GM19452 (cell line): ENCODE data around the gene SEMA6D.
"Not testable (repeated sequence)": the region's sequence is repeated elsewhere in the genome, so short reads cannot be mapped to it uniquely, and the experiment has no call there.

Experiments used
- ATAC-seq: cut with Tn5 transposase; IDR thresholded peaks from one replicate; pipeline ENCODE4 v1.9.1; 2021; ENCODE audit not compliant: unreplicated experiment

Gene SEMA6D

DNA sequence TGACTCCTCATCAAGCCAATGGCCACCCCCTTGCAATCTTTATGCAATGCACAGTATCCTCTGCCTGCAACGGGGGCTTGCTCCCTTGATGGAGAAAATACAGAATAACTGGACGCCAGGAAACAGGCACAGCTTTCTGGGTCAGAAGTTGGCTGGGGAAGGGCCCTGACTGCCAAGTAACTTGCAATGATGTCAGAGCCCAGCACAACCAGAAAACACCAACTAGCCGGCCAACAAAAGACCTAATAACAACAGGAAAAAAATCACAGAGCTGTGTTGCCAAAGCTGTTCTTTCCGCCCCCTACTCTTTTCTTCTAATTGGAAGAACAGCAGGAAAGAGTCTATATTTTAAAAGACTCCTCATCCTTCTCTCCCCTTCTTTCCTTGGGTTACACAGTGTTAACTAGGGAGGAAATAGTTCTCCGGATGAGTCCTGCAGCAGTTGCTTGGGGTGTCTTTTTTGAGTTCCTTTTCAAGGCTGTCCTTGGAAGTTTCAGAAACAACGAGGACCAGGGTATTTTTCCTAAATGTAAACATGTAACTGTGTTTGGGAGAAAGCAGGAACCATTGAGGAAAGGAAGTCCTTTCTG lies 1.4 kb upstream of the SEMA6D start:
- no peak for ATAC-seq

DNA sequence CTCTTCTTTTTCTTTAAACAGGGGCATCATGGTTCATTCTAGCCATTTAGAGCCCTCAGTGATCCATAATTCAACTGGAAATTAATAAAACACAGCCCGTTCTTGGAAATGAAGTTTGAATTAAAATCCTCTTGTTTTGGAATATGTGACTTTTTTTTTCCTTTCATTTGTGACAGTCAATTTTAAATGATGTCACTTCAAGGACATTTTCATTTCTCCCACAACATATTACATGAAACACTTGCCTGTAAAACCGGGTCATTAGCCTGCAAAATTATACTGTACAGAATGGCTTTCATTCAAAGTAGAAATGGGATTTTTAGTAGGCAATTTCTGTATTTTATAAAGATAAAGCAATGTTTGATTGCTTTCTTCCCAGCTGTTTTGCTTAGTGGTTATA lies 789 bp upstream of the SEMA6D start:
- no peak for ATAC-seq

DNA sequence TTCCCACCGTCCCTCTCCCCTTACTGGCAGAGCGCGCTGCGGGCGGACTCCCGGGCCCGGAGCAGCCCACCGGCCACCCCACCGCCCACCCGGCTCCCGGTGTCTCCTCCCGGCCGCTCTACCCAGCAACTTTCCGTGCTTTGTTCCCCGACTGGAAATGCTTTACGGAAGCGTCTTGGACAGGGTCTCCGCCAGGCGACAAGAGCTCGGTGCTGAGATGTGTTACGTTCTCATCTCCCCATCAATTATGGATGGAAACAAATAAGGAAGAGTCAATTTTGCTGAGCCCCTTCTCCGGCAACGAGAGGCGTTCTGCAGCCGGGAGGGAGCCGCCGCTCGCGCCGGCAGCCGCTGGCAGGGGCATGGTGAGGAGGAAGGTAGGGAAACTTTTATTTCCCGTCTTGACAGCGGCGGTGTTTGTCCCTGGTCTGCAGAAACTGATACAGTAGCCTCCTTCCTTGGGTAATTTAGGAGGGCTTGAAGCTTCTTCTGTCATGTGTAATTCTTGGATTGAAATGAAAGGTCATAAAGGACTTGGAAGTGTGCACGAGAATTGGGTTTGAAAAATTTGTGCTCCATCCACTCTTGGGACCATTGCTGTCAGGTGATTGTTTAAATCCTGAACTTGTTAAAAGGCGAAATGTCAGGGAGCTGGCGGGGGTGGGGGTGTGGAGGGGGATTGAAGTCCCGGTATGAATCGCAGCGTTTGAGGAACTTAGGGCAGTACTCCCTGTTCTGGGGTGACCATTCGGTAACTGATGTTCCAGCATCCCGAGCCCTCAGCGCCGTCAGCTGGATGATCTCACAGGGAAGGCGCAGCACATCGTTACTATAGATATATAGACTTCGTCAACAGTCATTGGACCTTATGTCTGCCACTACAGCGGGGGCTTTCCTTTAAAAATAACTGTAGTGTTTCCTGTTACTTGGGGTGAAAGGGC lies 1.5 kb downstream of the SEMA6D start:
- no peak for ATAC-seq

DNA sequence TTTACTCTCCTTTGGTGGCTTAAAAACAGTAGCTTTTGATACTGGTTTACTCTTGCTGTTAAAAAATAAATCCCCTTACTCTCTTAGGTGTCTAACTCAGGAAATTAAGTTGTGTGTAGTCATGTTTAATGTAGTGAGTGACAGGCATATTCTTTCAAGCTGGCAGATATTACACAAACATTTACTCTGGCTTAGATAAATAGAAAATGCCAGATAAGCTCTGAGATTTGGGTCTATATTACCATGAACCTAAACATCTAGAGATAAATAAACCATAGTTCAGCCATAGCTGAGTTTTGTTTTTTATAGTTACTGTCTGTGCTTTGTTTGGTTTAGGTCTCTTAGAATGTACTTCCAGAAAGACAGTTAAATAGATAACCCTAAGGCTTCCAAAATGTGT lies 2.4 kb downstream of the SEMA6D start:
- ATAC-seq, result no peak

DNA sequence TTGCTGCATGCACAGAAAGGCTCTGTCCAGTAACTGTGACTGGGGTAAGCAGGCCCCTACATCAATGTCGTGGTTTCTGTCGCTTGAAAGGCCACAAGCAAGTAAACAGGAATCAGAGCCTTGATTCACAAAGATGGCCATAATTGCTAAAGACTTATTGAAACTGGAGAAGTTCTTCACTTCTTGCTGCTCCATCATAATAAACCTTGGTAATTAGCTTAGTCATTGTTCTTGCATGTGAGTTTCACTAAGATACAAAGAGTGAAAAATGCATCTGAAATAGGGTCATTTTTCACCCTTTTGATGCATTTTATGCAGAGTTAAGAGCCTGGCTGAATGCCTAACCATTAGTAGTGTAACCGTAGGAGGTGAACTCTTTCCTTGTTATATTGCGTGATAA lies 3.2 kb downstream of the SEMA6D start:
- ATAC-seq, result no peak

DNA sequence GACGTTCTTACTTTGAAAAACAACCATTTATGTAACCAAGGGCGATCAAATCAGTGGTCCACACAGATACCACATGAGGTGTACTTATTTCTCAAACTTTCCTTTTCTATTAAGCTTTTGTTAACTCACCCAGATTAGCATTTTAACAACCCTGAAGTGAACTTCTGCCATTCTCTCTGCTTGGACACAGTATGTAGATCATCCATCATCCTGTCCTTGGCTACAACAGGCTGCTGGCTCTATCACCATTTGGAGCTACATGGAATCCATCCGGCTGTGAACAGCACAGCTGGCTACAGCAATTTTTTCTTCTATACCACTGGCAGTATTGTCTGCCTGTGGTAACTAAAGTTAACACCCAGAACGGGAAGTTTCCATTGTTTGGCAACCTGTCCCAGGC lies 4.4 kb downstream of the SEMA6D start:
- ATAC-seq, result no peak

DNA sequence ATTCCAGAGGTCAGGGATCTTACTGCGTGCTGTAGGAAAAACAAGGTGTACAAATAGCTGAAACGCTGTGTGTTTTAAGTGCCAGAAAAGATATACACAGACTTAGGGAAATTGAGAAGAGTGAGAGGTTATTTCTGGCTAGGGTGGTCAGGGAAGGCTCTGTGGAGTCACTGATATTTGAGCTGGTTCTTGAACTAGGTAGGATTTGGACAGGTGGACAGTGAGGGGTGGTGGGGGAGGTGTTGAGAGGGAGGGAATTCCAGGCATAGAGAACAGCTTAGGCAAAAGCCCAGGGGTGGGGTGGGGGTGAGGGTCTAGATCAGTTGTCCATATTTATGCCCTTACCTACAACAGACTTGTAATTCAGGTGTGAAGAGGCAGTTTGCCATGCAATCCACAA lies 7.0 kb downstream of the SEMA6D start:
- no peak for ATAC-seq

DNA sequence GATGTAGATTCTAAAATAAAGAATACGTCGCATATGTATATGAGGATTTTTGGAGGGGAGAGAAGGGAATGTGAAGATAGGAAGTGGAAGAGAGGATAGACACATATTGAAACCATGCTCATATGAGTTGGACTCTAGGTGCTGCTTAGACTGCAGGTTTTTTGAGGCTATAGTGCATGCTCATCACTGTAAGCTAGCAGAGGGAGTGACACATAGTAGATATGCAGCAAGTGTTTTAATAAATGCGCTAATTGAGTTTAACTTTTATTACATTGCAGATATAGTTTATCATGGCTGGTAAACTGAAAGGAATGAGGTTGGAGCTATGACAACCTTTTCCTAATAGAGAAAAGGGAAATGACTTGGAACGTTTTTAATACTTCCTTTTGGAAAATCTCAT lies 7.7 kb downstream of the SEMA6D start:
- ATAC-seq, result no peak

DNA sequence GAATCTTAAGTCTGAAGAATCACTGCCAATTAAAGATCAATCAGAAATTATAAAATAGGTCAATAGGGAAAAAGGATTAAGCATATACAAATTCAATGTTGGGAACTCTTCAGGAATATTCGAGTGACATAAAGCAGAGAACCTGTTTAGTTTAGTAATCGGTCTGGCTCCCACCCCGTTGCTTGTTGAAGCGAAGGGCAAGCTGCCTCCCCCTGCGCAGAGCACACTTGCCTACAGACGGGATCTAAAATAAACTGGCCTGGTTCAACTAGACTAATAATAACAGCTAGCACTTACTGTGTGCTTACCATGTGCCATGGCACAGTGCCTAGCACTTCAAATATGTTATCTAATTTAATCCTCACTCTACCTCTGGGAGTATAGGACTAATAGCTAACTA lies 8.6 kb downstream of the SEMA6D start:
- ATAC-seq, result no peak

DNA sequence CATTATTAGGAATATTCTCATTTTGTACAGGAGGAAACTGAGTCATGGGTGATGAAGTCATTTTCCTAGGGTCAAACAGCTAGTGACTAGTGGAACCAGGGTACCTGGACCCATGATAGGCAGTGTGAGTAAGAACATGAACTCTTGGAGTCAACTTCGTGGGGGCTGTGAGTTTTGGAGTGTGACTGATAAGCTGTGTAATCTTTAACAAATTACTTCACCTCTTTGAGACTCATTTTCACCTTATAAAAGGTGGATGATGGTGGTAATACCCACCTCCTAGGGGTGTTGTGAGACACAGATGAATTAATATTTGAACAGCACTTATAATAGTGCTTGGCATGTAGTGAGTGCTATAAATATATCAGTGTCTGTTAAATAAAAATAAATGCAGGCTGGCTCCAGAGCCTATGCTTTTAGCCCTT lies 9.1 kb downstream of the SEMA6D start:
- no peak for ATAC-seq

DNA sequence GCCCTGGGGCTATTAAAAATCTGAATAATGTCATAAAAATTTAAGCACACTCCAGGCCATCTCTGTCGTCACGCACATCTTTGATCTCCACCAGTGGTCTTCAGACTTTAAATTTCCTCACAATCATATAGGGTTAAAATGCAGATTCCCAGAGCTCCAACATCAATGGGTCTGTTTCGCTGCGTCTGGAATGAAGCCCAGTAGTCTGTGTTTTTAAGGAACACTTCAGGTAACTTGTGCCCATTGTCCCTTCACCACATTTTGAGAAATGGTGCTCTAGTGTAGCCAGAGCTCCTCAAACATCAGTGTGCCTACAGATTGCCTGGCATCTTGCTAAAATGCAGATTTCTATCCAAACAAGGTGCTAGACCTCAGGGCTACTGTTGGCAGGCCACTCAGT lies 9.8 kb downstream of the SEMA6D start:
- no peak for ATAC-seq

DNA sequence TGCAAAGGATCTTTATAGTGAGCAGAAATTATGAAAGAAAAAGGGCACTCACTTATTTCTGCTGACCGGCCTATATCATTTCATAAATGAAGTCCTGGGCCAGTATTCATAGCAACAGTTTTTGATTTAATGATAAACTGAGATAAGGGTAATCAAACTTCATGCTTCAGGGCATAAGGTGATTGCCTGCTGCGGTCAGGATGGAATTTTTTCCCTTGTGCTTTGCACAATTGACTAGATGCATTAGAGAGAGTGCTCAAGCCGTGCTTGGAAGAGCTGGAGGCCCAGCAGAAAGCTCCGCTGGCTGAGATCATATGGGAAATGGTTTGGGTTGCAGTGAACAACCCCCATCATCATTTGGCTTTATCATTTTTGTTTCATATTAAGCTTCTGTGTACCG lies 10.4 kb downstream of the SEMA6D start:
- no peak for ATAC-seq

DNA sequence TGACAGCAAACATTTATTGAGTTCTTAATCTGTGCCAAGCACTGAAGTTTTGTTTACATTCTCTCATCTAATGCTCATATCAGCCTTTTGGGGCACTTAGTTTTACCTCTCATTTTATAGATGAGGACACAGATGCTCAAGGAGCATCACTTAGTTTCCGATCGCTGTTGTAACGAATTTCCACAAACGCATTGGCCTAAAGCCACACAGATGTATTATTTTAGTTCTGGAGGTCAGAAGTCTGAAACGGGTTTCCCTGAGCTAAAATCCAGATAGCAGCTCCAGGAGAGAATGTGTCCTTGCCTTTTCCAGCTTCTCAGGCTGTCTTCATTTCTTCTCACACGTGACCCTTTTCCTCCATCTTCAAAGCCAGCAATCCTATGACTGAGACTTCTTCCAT lies 11.1 kb downstream of the SEMA6D start:
- ATAC-seq, result no peak

DNA sequence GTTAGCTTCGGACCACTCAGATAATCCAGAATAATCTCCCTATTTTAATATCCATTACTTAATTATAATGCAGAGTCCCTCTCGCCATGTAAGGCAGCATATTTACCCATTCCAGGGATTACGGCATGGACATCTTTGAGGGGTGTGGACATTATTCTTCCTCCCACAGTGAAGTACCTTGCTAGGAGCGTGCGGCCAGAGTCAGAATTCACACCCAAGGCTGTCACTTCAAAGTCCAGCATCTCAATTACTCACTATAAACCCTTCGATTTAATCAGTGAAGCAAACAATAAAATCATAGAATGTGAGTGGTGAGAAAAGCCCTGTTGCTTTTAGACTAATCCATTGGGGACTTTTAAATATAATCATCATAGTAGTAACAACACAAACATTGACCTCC lies 11.6 kb downstream of the SEMA6D start:
- ATAC-seq, result no peak

DNA sequence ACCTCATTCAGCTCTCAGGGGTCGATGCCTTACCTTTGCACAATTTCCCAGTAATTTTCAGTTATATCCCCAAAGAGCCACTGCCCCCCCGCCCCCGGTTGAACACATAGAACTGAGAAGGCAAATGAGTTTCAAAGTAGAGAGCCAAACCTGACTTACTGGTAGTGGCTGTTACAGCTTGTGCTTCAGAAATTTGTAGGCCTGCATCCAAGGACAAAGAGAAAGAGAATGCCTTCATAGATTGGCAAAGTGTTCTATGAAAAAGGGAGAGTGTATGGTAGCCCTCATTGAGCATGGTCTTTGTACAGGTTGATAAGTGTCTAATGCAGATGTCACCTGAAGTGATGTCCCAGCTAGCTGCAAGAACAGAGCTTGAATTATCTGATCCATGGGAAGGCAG lies 13.9 kb downstream of the SEMA6D start:
- ATAC-seq, result no peak

DNA sequence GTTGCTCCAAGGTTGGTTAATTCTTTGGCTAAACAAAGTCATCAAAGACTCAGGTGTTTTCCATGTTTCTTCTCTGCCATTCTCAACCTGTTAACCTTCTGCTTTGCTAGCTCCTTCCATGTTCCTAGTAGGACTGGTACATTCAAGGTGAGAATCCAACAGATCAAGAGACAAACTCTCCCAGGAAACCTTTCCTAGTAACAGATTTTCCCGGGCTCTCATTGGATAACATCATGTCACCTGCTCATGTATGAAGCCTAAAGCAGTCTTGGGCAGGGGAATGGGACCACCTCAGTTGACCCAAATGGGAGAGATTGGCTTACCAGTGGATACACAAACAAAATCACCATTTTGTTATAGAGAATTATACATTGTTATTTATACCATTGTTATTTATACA lies 14.9 kb downstream of the SEMA6D start:
- ATAC-seq, result no peak

DNA sequence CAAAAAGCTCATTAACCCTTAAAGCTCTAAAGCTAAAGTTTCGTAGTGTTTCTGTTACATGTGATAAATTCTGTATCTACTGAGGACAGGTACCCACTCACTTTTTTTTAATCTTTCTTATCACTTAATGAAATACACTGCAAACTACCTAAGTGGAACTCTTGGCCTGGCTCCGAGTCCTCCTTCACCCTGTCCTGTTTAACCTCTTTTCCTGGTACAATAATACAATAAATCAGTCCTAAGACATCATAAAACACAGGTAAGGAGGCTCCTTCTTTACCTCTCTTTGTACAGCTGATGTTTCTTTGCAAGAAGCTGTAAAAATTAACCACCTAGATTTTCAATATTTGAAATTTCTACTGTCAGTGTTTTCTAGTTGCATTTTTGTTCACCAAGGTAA lies 15.8 kb downstream of the SEMA6D start:
- no peak for ATAC-seq

DNA sequence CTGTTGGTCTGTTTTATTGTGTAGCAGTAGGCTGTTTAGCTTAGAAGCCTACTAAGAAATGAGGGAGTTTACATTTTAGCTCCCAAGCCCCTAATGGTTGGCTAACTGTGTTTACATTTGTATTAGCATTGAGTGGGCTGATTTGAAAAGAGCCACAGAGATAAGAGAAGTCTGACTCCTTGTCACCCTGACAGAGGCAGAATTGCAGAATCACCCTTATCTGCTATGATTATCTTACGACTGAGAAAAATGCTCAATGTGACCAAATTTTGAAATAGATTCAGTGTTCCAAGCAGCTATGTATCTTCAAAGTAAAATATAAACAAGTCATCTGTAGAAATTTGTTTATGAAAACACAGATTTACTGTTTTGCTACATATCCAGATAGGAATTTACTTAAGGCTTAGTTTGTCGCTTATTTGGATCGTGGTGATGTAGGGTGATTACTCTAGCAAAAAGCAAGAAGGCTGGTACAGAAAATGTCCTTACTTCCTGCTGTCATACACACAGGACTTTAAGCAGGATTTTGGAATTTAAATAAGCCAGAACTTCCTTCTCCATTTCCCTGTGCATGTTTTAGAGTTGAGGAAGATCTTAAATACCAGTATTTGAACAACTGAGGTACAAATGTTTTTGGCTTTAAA lies 19.0 kb downstream of the SEMA6D start:
- no peak for ATAC-seq

DNA sequence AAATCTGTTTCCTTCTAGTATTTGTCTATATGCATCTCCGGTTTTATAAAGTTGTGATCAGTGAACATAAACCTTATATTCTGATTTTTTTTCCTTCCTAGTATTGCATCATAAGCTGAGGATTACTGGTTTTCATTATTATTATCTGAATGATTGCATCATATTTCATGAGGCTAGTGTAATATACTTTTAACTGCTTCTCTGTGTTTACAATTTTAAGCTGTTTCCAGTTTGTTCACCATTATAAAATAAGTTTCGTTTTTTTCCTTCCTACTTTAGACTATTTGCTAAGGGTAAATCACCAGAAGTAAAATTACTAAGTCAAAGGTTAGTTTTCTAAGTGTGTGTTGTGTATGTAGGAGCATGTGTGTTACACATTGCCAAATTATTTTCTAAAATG lies 20.2 kb downstream of the SEMA6D start:
- ATAC-seq, result no peak

DNA sequence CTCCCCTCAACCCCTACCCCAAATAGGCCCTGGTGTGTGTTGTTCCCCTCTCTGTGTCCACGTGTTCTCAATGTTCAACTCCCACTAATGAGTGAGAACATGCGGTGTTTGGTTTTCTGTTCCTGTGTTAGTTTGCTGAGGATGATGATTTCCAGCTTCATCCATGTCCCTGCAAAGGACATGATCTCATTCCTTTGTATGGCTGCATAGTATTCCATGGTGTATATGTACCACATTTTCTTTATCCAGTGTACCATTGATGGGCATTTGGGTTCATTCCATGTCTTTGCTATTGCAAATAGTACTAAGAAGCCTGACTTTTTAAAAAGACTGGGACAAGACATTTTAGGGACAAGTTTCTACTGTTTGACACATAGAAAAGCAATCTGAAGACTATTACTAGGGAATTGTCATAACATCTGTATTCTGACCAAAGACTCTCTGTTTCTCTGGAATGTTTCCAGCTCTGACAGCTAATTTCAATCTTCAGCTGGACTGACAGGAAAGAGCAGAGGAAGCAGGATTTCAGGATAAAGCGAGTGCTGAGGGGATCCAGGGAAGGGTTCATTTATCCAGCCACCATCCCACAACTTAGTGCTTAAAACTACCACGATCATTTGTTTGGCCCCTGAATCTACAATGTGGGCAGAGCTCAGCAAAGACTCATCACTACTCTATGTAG lies 21.0 kb downstream of the SEMA6D start:
- not testable (repeated sequence) for ATAC-seq

DNA sequence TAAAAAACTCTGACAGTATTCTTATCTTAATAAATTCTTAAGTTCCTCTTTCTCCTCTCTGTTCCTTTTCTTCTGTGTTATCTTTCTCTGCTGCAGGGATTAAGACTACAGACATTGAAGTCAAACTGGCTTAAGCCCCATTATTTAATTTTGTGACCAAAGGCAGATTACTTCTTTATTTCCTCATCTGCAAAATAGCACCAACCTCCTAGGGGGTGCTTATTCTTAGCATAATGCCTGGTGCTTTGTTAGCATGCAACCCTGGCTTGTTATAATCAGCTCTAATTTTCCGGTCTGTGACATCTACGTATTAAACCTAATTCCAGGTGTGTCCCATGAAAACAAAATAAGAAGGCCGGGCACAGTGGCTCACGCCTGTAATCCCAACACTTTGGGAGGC lies 23.8 kb downstream of the SEMA6D start:
- ATAC-seq, result no peak

DNA sequence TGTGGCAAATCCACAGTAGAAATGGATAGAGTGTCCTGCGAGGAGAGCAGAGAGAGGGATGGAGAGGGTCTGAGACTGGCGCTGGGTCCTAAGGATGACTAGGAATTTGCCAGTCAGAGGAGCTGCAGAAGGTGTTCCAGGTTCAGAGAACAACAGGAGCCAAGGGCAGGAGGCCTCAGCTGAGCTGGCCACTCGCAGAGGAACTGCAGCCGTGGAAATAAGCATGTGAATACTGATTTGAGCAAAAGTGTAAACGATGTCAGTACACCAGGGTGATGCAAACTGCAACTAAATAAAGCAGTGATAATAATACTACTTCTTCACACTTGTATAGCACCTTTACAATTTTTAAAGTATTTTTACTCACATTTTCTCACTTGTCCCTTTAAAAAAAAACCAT lies 24.6 kb downstream of the SEMA6D start:
- no peak for ATAC-seq
